ENCODE results near the gene BAIAP2L1.

DNA sequence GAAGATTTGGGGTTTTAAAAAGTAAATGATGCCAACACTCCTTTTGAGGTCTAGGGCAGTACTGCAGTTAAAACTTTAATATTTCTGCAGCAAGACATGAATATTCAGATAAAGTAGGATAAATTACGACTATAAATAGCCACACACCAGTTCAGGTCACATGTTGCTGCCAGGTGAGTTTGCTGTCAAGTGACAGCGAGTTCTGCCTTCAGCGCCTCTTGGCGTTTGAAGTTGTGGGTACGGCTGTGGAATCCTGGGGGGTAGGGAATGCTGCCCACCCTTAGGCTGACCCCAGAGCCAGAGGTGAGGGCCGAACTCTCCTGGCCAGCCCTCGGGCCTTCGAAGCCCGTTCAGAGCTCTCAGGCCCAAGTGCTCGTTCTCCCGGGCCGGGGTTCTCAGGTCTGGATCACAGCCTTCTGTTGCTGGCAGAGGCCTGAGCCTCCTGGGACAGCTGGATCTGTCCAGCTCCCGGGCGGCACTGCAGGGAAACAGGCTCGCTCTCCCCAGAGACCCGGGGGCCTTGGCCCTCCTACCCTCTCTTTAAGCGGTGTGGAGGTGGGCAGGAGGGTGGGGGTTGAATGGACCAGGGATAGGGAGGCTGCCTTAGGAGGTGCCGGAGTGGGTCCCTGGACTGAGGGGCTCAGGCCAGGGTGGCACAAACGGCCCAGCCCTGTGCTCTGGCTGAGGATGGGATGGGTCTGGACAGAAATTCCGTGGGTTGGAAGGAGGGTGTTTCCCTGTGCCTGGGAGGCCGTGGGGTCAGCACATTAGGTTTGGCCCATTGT lies 114.0 kb downstream of the BAIAP2L1 start:
- TF ChIP-seq, protein P1, sequence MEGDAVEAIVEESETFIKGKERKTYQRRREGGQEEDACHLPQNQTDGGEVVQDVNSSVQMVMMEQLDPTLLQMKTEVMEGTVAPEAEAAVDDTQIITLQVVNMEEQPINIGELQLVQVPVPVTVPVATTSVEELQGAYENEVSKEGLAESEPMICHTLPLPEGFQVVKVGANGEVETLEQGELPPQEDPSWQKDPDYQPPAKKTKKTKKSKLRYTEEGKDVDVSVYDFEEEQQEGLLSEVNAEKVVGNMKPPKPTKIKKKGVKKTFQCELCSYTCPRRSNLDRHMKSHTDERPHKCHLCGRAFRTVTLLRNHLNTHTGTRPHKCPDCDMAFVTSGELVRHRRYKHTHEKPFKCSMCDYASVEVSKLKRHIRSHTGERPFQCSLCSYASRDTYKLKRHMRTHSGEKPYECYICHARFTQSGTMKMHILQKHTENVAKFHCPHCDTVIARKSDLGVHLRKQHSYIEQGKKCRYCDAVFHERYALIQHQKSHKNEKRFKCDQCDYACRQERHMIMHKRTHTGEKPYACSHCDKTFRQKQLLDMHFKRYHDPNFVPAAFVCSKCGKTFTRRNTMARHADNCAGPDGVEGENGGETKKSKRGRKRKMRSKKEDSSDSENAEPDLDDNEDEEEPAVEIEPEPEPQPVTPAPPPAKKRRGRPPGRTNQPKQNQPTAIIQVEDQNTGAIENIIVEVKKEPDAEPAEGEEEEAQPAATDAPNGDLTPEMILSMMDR (IDR thresholded peaks at IDR 0.05), result peak in 1 of 6 experiments; percentile 19
- TF ChIP-seq POLR2A (IDR thresholded peaks at IDR 0.05), result no peak

Data from adrenal gland (tissue), 5 donors.